LNCAP (cell line): ENCODE data around the gene ZC3H12C.

Experiments used
- TF ChIP-seq, protein P1 (sequence below): fragments of 450-650 bp; IDR thresholded peaks from 2 replicates; pipeline ENCODE4 v1.5.1; 2017; ENCODE audit warnings: mild to moderate bottlenecking

Gene ZC3H12C

GRCh38 chr11:110160016-110160415, 66.8 kb downstream of the ZC3H12C start:
- TF ChIP-seq, protein P1, sequence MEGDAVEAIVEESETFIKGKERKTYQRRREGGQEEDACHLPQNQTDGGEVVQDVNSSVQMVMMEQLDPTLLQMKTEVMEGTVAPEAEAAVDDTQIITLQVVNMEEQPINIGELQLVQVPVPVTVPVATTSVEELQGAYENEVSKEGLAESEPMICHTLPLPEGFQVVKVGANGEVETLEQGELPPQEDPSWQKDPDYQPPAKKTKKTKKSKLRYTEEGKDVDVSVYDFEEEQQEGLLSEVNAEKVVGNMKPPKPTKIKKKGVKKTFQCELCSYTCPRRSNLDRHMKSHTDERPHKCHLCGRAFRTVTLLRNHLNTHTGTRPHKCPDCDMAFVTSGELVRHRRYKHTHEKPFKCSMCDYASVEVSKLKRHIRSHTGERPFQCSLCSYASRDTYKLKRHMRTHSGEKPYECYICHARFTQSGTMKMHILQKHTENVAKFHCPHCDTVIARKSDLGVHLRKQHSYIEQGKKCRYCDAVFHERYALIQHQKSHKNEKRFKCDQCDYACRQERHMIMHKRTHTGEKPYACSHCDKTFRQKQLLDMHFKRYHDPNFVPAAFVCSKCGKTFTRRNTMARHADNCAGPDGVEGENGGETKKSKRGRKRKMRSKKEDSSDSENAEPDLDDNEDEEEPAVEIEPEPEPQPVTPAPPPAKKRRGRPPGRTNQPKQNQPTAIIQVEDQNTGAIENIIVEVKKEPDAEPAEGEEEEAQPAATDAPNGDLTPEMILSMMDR = no peak

DNA sequence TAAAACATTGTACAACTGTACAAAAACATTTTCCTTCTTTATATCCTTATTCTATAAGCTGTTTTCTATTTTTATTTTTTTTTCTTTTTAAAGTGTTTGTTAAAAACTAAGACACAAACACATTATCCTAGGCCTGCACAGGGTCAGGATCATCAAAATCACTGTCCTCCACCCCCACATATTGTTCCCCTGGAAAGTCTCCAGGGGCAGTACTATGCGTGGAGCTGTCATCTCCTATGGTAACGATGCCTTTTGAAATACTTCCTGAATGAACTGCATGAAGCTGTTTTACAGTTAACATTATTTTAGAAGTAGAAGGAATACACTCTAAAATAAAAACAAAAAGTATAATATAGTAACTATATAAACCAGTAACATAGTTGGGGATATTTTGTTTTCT, 67.2 kb downstream of the ZC3H12C start:
- TF ChIP-seq, protein P1 = no peak

- TF ChIP-seq, protein P1 = no peak
Measured at GRCh38 chr11:110161061-110161460, 67.9 kb downstream of the ZC3H12C start.

DNA sequence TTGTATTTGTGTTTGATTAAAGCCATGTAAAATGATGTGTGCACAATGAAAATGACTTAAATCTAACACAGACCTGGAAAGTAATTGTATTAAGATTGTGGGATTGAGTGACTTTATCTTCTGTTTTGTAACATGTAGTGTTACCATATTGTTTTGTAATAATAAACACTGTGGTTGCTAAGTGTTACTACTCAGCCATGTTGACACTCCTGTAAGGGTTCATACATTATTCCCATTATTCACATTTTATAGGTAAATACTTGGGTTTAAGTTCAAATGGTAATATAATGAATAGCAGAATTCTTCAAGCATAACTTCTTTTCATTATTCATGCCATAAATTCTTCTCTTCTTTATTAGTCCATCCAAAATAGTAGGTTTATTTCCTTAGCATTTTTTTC, 69.0 kb downstream of the ZC3H12C start:
- TF ChIP-seq, protein P1 = no peak

DNA sequence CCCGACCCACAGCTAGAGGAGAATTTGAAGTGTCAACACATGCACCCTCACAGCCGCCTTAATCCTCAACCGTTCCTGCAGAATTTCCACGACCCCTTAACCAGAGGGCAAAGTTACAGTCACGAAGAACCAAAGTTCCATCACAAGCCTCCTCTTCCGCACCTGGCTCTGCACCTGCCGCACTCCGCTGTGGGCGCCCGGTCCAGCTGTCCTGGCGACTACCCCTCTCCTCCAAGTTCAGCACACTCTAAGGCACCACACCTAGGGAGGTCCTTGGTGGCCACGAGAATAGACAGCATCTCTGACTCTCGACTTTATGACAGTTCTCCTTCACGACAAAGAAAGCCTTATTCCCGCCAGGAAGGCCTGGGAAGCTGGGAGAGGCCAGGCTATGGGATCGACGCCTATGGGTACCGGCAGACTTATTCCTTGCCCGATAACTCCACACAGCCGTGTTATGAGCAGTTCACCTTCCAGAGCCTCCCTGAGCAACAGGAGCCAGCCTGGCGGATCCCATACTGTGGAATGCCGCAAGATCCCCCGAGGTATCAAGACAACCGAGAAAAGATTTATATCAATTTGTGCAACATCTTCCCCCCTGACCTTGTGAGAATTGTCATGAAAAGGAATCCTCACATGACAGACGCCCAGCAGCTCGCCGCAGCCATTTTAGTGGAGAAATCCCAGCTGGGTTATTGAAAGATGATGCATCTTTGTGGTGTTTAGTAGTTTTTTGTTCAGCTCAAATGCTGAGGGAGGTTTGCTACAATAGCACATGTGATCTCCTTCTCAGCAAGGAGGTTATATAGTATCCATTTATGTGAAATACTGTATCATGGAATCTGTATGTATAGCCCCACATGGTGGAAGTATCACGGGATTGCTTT, 72.1 kb downstream of the ZC3H12C start:
- TF ChIP-seq, protein P1 = no peak

- TF ChIP-seq, protein P1 = no peak
Measured at GRCh38 chr11:110168033-110168803, 75.0 kb downstream of the ZC3H12C start.

DNA sequence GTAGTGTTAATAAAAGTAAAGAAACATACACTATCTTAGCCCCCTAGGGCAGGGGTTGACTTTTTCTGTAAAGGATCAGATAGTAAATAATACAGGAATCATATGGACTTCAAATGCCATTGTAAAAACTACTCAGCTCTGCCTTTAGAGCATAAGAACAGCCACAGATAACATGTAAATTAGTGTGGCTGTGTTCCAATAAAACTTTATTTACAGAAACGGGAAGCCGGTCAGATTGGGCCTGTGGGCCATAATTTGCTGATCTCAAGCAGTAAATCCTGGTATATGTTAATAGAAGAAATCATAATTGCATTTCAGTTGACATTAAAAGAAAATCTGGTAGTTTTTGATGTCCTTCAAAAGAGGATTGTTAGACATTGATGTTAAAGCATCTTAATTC, 76.5 kb downstream of the ZC3H12C start:
- TF ChIP-seq, protein P1 = no peak
